GM18870 (cell line): ENCODE measurements around the gene DMC1.

Experiments used
- ATAC-seq: cut with Tn5 transposase; IDR thresholded peaks from one replicate; pipeline ENCODE4 v1.9.1; 2021; ENCODE audit warnings: moderate library complexity; ENCODE audit not compliant: unreplicated experiment

DMC1 gene

GRCh38 chr22:38567531-38568285, 2.3 kb downstream of the DMC1 start:
- no peak for ATAC-seq

- no peak for ATAC-seq
Measured at GRCh38 chr22:38566726-38567504, 3.1 kb downstream of the DMC1 start.

GRCh38 chr22:38565441-38565840, 4.5 kb downstream of the DMC1 start:
- no peak for ATAC-seq

GRCh38 chr22:38564669-38565068, 5.3 kb downstream of the DMC1 start:
- no peak for ATAC-seq

- ATAC-seq, result no peak
Measured at GRCh38 chr22:38554281-38554680, 15.7 kb downstream of the DMC1 start.

GRCh38 chr22:38549101-38549894, 20.7 kb downstream of the DMC1 start:
- ATAC-seq, result no peak

- ATAC-seq, result no peak
Measured at GRCh38 chr22:38540701-38541100, 29.3 kb downstream of the DMC1 start.

- no peak for ATAC-seq
Measured at GRCh38 chr22:38531251-38531938, 38.6 kb downstream of the DMC1 start.

- no peak for ATAC-seq
Measured at GRCh38 chr22:38524429-38524828, 45.6 kb downstream of the DMC1 start.

- no peak for ATAC-seq
Measured at GRCh38 chr22:38523479-38523878, 46.5 kb downstream of the DMC1 start.

GRCh38 chr22:38523029-38523428, 47.0 kb downstream of the DMC1 start:
- ATAC-seq, result no peak

- ATAC-seq, result no peak
Measured at GRCh38 chr22:38519453-38520250, 50.3 kb downstream of the DMC1 start.

- ATAC-seq, result no peak
Measured at GRCh38 chr22:38518620-38519019, 51.4 kb downstream of the DMC1 start.

- ATAC-seq, result no peak
Measured at GRCh38 chr22:38513063-38513462, 56.9 kb downstream of the DMC1 start.

- no peak for ATAC-seq
Measured at GRCh38 chr22:38510416-38510970, 59.5 kb downstream of the DMC1 start.

GRCh38 chr22:38506118-38506962, 63.6 kb downstream of the DMC1 start, which contains the start of gene DDX17:
Gene DDX17 (minus strand): TSS chr22:38506311.
- peak; percentile 93 for ATAC-seq

GRCh38 chr22:38505541-38506117, 64.4 kb downstream of the DMC1 start:
- ATAC-seq, result peak; percentile 12

GRCh38 chr22:38504731-38505540, 65.0 kb downstream of the DMC1 start:
- ATAC-seq, result no peak
